MG63 (cell line): ENCODE measurements around the gene RNLS. TPM values are rescaled to one million over a fixed set of nuclear protein-coding genes. Genes with fewer than 3 reads are reported as not detected.
"Not testable (repeated sequence)": the region's sequence is repeated elsewhere in the genome, so short reads cannot be mapped to it uniquely, and the experiment has no call there.

Experiments
- DNase-seq: peaks from one replicate; pipeline ENCODE4 v3.0.0-alpha.2; 2020
- H3K27me3 ChIP-seq: fragments of 250-450 bp; sonication (Bioruptor Pico); 2 replicates; pipeline ENCODE4 v1.5.1; 2020; ENCODE audit warnings: mild to moderate bottlenecking, moderate library complexity
- H3K36me3 ChIP-seq: fragments of 250-450 bp; sonication (Bioruptor Pico); 2 replicates; pipeline ENCODE4 v1.5.1; 2020; ENCODE audit warnings: mild to moderate bottlenecking, moderate library complexity
- H3K4me3 ChIP-seq: fragments of 250-450 bp; sonication (Bioruptor Pico); 2 replicates; pipeline ENCODE4 v1.5.1; 2020; ENCODE audit warnings: mild to moderate bottlenecking, moderate library complexity
- H3K9me3 ChIP-seq: fragments of 250-450 bp; sonication (Bioruptor Pico); 2 replicates; pipeline ENCODE4 v1.5.1; 2020; ENCODE audit warnings: mild to moderate bottlenecking, moderate library complexity
- total RNA-seq: library from RNA; depleted of rRNA; stranded (reverse); fragments of >200 nt; shearing (Covaris generic); gene quantifications from 2 replicates; pipeline ENCODE4 v1.2.3, GENCODE V29; 2014; ENCODE audit warnings: low replicate concordance

Gene RNLS
- total RNA-seq, 1 experiment from 2014 or later = 14.8 TPM

GRCh38 chr10:88372881-88373592, 210.1 kb downstream of the RNLS start:
- no peaks in the 10 kb centered on the region for H3K27me3 ChIP-seq
- no peaks in the 10 kb centered on the region for H3K9me3 ChIP-seq
- no peaks in the 10 kb centered on the region for H3K36me3 ChIP-seq
- no peak for DNase-seq
- H3K4me3 ChIP-seq = no peak overlapping the region

GRCh38 chr10:88372051-88372715, 210.9 kb downstream of the RNLS start:
- Histone ChIP-seq H3K27me3 (no peaks in the 10 kb centered on the region), H3K9me3 (peaks cover 3% of the 10 kb centered on the region; the same call in 1 of the 2 replicates), H3K4me3 (no peak overlapping the region), H3K36me3 (no peaks in the 10 kb centered on the region)
- DNase-seq = no peak

GRCh38 chr10:88370713-88371112, 212.4 kb downstream of the RNLS start:
- H3K4me3 ChIP-seq = no peak overlapping the region

GRCh38 chr10:88366772-88367171, 216.3 kb downstream of the RNLS start:
- no peaks in the 10 kb centered on the region for H3K27me3 ChIP-seq
- H3K36me3 ChIP-seq = no peaks in the 10 kb centered on the region
- DNase-seq = no peak
- H3K4me3 ChIP-seq = no peak overlapping the region
- H3K9me3 ChIP-seq = peaks cover 4% of the 10 kb centered on the region; the same call in 1 of the 2 replicates

More at GRCh38 chr10:88370713-88371112, 212.4 kb downstream of the RNLS start:
- H3K27me3 ChIP-seq = no peaks in the 10 kb centered on the region
- no peak for DNase-seq
- no peaks in the 10 kb centered on the region for H3K36me3 ChIP-seq
- peaks cover 4% of the 10 kb centered on the region; the same call in 1 of the 2 replicates for H3K9me3 ChIP-seq

DNA sequence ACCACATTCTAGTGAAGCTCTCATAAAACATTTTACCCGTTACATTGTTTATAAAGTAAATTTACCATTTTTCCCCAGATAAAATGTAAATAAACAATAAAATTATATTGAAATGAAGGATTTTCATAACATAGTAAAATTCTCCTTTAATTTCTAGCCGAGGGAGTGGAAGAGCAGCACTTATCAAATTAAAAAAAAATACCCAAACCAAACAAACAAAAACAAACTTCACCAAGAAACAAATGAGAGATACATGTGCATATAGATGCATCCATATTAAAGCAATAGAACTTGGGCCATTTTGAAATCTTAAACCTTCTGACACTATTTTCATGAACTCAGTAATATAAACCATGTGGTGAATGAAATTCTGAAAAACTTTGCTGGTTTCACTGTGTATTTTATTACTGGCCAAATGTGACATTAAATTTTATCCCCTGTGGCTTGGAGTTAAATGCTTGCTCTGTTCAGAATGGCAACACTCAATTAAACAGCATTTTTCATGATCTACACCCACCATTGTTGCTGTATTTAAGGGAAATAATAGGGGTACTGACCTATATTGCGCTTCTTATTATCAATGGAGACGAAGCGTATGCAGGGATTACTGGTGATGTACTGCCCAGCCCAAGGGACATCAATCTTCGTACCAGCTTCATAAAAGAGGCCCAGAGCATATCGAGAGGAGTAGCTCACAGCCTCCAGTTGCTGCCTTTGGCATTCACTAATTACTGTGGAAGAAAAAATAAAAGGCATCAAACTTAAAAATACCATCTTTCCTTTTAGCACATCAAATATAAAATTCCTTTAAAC, 220.9 kb downstream of the RNLS start:
- peaks cover 2% of the 10 kb centered on the region; the same call in 1 of the 2 replicates for H3K9me3 ChIP-seq
- H3K4me3 ChIP-seq = no peak overlapping the region
- no peaks in the 10 kb centered on the region for H3K36me3 ChIP-seq
- no peaks in the 10 kb centered on the region for H3K27me3 ChIP-seq
- no peak for DNase-seq

DNA sequence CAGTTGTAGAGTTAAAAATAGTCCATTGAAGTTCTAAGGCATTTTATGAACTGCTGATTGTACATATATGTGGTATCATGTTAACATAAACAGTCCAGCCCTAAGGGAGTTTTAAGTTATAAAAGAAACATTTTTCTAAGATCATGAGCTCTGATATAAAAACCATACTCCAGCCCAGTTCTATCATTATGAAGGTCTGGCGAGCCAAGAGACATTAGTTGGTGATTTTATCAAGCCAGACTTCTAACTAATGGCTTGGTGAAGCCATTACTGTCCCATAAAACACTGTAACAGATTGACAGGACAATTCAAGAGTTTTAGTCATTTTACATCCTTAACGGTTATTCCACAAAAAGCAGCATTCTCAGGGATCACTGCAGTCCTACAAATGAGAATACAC, 221.6 kb downstream of the RNLS start:
- Histone ChIP-seq H3K36me3 (no peaks in the 10 kb centered on the region), H3K9me3 (no peaks in the 10 kb centered on the region), H3K4me3 (no peak overlapping the region), H3K27me3 (no peaks in the 10 kb centered on the region)
- DNase-seq = no peak

DNA sequence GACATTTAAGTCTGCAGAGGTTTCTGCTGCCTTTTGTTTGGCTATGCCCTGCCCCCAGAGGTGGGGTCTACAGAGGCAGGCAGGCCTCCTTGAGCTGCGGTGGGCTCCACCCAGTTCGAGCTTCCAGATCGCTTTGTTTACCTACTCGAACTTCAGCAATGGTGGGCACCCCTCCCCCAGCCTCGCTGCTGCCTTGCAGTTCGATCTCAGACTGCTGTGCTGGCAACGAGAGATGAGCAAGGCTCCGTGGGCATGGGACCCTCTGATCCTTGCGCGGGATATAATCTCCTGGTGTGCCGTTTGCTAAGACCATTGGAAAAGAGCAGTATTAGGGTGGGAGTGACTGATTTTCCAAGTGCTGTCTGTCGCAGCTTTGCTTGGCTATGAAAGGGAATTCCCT, 227.4 kb downstream of the RNLS start:
- not testable (repeated sequence) for DNase-seq, H3K27me3 ChIP-seq, H3K9me3 ChIP-seq, H3K4me3 ChIP-seq, H3K36me3 ChIP-seq

GRCh38 chr10:88347597-88348304, 235.4 kb downstream of the RNLS start:
- Histone ChIP-seq H3K27me3 (no peaks in the 10 kb centered on the region), H3K4me3 (no peak overlapping the region), H3K9me3 (no peaks in the 10 kb centered on the region), H3K36me3 (no peaks in the 10 kb centered on the region)
- peak; percentile 61 for DNase-seq

DNA sequence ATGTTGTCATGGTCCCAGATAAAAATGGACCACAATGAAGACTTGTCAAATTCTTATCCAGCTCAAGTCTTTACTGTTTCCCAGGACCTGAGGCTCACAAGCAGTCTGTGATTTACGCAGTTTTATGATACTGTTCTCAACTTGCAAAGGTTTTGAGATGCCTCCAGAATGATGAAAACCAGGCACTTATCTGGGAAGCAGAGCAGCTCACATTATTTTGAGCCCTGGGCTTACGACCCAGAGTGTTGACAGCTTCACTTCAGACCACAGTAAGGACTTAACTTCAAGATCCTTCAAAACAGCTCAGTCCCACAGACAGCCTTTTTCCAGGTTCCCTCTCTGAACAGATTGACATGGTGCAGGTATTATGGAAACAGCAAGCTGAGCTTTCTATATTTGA, 236.1 kb downstream of the RNLS start:
- no peak for DNase-seq
- H3K4me3 ChIP-seq = no peak overlapping the region
- no peaks in the 10 kb centered on the region for H3K9me3 ChIP-seq
- no peaks in the 10 kb centered on the region for H3K36me3 ChIP-seq
- H3K27me3 ChIP-seq = no peaks in the 10 kb centered on the region

GRCh38 chr10:88346144-88346977, 236.8 kb downstream of the RNLS start:
- Histone ChIP-seq H3K4me3 (no peak overlapping the region), H3K27me3 (no peaks in the 10 kb centered on the region), H3K36me3 (no peaks in the 10 kb centered on the region), H3K9me3 (no peaks in the 10 kb centered on the region)
- no peak for DNase-seq

DNA sequence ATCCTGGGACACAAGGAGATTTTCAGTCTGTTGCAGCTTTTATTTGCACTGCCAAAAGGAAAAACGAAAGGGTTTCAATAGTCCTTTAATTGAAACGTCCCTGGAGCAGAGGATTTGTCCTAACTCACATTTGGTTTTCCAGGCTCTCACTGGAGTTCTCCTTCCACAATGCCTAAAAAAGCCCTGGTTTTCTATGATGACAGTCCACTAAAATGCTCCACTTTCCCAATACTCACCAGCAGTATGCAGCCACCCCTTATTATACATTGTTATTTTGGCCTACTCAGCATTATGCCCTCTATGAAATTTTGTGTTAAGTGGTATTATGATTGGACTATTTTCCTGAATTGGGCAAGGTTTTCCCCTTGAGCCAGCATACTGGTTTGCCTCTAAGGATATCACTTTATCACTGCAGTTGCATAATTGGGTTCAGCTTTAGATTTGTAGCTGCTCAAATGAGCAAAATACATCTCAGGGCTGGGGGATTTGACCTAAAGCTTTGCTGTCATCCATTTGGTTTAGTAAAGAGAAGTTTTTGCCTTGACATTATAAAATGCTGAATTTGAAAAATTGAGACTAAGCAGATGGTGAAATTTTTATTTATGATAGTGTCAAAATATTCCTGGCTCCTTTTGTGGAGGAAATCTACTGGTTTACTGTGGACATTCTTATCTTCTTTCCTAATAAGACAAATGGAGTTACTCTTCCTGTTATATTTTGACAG, 239.2 kb downstream of the RNLS start:
- no peak for DNase-seq
- Histone ChIP-seq H3K4me3 (no peak overlapping the region), H3K9me3 (no peaks in the 10 kb centered on the region), H3K27me3 (no peaks in the 10 kb centered on the region), H3K36me3 (no peaks in the 10 kb centered on the region)

GRCh38 chr10:88342733-88343310, 240.3 kb downstream of the RNLS start:
- no peaks in the 10 kb centered on the region for H3K9me3 ChIP-seq
- H3K4me3 ChIP-seq = no peak overlapping the region
- H3K36me3 ChIP-seq = no peaks in the 10 kb centered on the region
- DNase-seq = no peak
- no peaks in the 10 kb centered on the region for H3K27me3 ChIP-seq

DNA sequence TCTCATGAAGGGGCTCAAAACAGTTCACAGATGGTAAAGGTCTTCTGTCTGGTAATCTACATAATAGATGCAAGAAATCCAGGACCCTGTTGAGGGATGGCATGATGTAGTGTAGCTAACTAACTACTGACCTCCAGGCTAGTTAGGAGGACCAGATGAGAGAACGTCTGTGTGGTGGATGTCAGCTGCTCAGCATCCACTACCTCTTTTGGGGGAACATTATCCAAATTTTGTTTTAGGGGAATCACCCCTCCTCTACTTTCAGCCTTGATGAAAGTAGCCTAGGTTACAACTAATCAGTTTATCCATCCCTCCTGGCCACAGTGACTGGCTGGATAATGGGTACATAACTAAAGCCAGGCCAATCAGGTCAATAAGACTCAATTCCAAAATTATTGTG, 246.0 kb downstream of the RNLS start:
- no peak for DNase-seq
- Histone ChIP-seq H3K4me3 (no peak overlapping the region), H3K9me3 (no peaks in the 10 kb centered on the region), H3K27me3 (no peaks in the 10 kb centered on the region), H3K36me3 (no peaks in the 10 kb centered on the region)

DNA sequence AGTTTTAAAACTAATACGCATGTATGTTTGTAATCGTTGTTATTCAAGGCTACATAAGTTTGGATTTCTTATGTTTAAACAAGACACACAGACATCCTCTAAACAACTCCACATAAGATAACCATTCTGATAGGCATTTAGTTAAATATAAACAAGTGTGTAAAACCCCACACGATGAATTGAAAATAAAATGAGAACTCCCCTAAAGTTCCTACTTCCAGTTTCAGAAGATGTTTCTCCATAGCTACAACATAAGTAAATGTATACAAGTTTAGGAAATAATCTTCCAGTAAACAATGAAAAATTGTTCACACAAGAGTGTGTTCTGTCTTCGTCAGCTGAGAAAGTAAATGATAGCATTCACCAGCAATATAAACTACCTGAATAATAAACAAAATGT, 246.8 kb downstream of the RNLS start:
- DNase-seq = no peak
- Histone ChIP-seq H3K9me3 (no peaks in the 10 kb centered on the region), H3K36me3 (no peaks in the 10 kb centered on the region), H3K27me3 (no peaks in the 10 kb centered on the region), H3K4me3 (no peak overlapping the region)

DNA sequence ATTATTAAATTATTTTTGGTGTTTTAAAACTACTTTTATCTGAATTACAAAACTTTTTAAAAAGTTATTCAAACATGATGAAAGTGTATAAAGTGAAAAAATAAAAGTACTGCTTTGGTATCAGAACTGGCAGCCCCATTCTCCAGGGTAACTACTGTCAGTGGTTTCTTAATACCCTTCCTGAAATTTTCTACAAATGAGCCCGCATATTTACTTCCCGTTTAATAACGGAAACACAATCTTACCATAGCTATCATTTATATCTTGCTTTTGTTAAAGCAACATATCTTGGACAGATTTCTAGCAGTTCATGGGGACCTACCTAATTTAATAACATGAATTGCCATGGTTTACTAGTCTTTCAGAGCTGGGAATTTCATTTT, 249.9 kb downstream of the RNLS start:
- no peaks in the 10 kb centered on the region for H3K27me3 ChIP-seq
- H3K36me3 ChIP-seq = no peaks in the 10 kb centered on the region
- DNase-seq = no peak
- H3K4me3 ChIP-seq = no peak overlapping the region
- H3K9me3 ChIP-seq = no peaks in the 10 kb centered on the region
